HCT116 (cell line): Measurements from ENCODE around the gene MARK1. TPM values are rescaled to one million over a fixed set of nuclear protein-coding genes. Genes with fewer than 3 reads are reported as not detected.

Experiments
- ATAC-seq: fragments of 200-7000 bp; cut with Tn5 transposase; 2 replicates; pipeline ENCODE4 v1.9.1; 2020; ENCODE audit warnings: mild to moderate bottlenecking, moderate library complexity
- BruUV-seq: library from RNA; stranded (reverse); fragments of 400-500 nt; replicated peaks from 2 replicates; lab custom pipeline; 2021; lab: Mats Ljungman, UMichigan
- CTCF ChIA-PET: fragments of 300-600 bp; sonication (Branson Sonifier 250); formaldehyde crosslinking; loops from one replicate; lab custom pipeline; 2021; ENCODE audit warnings: antibody characterized with exemption; lab: Charles Lee
- POLR2A ChIA-PET: fragments of 300-600, 350-600 bp; sonication (Branson Sonifier 250); formaldehyde crosslinking; loops from one replicate; lab custom pipeline; 2021; ENCODE audit warnings: antibody characterized with exemption; lab: Charles Lee
- RAD21 ChIA-PET, 2 experiments: fragments of 300-600 bp; sonication (Branson Sonifier 250); formaldehyde crosslinking; loops; one replicate each; lab custom pipeline; 2023; ENCODE audit warnings: low total read pairs in 2 of 2; ENCODE audit not compliant: uncharacterized antibody in 2 of 2, unreplicated experiment in 2 of 2, low non-redundant PET in 1 of 2; lab: Charles Lee
- DNase-seq: peaks from one replicate; pipeline ENCODE4 v3.0.0-alpha.2; 2010; ENCODE audit warnings: low read depth, low spot score
- H2AFZ ChIP-seq: fragments of 200-600 bp; shearing (Covaris generic), sonication (generic); 2 replicates; pipeline ENCODE4 v1.6.1; 2017; ENCODE audit warnings: low read depth, mixed run types, mixed read lengths, antibody characterized with exemption, low read length; ENCODE audit not compliant: poor library complexity, severe bottlenecking
- H3K27ac ChIP-seq: 2 replicates; pipeline ENCODE4 v1.5.1; 2012; ENCODE audit warnings: low read depth, low read length
- H3K27me3 ChIP-seq: fragments of 200-600 bp; sonication (generic); 2 replicates; pipeline ENCODE4 v1.6.1; 2016; ENCODE audit warnings: mixed run types, low read length, mixed read lengths; ENCODE audit not compliant: insufficient read depth
- H3K36me3 ChIP-seq, 2 experiments: fragments of 200-500 bp in 1 of 2; fragments of 200-600 bp in 1 of 2; sonication (Bioruptor generic) in 1 of 2; sonication (generic) in 1 of 2; 2 replicates each; pipeline versions ENCODE4 v1.5.1 to v1.6.1; 2014 to 2016; ENCODE audit warnings: low read length in 2 of 2, inconsistent platforms in 1 of 2, mixed read lengths in 1 of 2, mixed run types in 1 of 2; ENCODE audit not compliant: insufficient read depth in 2 of 2, control insufficient read depth in 1 of 2
- H3K4me1 ChIP-seq, 2 experiments: fragments of 200-600 bp in 1 of 2; sonication (generic) in 1 of 2; 2 replicates each; pipeline versions ENCODE4 v1.5.1 to v1.6.1; 2012 to 2017; ENCODE audit warnings: low read length in 2 of 2, inconsistent platforms in 1 of 2, mild to moderate bottlenecking in 1 of 2, mixed read lengths in 1 of 2, mixed run types in 1 of 2, moderate library complexity in 1 of 2; ENCODE audit not compliant: insufficient read depth in 2 of 2, control insufficient read depth in 1 of 2
- H3K4me2 ChIP-seq: fragments of 200-600 bp; sonication (generic); 2 replicates; pipeline ENCODE4 v1.6.1; 2017; ENCODE audit warnings: mixed run types, low read length, mixed read lengths
- H3K4me3 ChIP-seq, 2 experiments: fragments of 200-600 bp in 1 of 2; sonication (generic) in 1 of 2; replicated peaks in 1 of 2; 2 replicates each; pipeline ENCODE4 v1.5.1; 2011 to 2016; ENCODE audit warnings: low read length in 2 of 2, control low read depth in 1 of 2, low read depth in 1 of 2, mild to moderate bottlenecking in 1 of 2, mixed read lengths in 1 of 2, mixed run types in 1 of 2
- H3K79me2 ChIP-seq: fragments of 200-600 bp; sonication (generic); 2 replicates; pipeline ENCODE4 v1.6.1; 2017; ENCODE audit warnings: mild to moderate bottlenecking, mixed run types, low read length, moderate library complexity, mixed read lengths; ENCODE audit not compliant: insufficient read depth
- H3K9ac ChIP-seq: fragments of 200-600 bp; sonication (generic); 2 replicates; pipeline ENCODE4 v1.6.1; 2016; ENCODE audit warnings: low read length, mixed read lengths
- H3K9me2 ChIP-seq: fragments of 200-600 bp; sonication (generic), shearing (Covaris generic); 2 replicates; pipeline ENCODE4 v1.6.1; 2017; ENCODE audit warnings: mixed run types, mild to moderate bottlenecking, moderate library complexity; ENCODE audit not compliant: insufficient read depth
- H3K9me3 ChIP-seq, 2 experiments: fragments of 200-500 bp in 1 of 2; fragments of 200-600 bp in 1 of 2; sonication (Bioruptor generic) in 1 of 2; sonication (generic) in 1 of 2; 2 replicates each; pipeline ENCODE4 v1.6.1; 2014 to 2017; ENCODE audit warnings: low read length in 2 of 2, mixed read lengths in 2 of 2, inconsistent platforms in 1 of 2, low read depth in 1 of 2, mild to moderate bottlenecking in 1 of 2, mixed run types in 1 of 2, moderate library complexity in 1 of 2; ENCODE audit not compliant: control insufficient read depth in 1 of 2, insufficient read depth in 1 of 2
- H4K20me1 ChIP-seq: fragments of 200-600 bp; sonication (generic), shearing (Covaris generic); 2 replicates; pipeline ENCODE4 v1.6.1; 2017; ENCODE audit warnings: mixed run types, mild to moderate bottlenecking, moderate library complexity; ENCODE audit not compliant: insufficient read depth
- ATF3 ChIP-seq: IDR thresholded peaks from 2 replicates; pipeline ENCODE4 v1.6.1; 2012
- EZH2 ChIP-seq: fragments of 200-600 bp; sonication (generic); IDR thresholded peaks from 2 replicates; pipeline ENCODE4 v1.6.1; 2017; ENCODE audit warnings: antibody characterized with exemption, mixed run types
- FOSL1 ChIP-seq: IDR thresholded peaks from 2 replicates; pipeline ENCODE4 v1.6.1; 2012; ENCODE audit warnings: low read depth
- MAX ChIP-seq: IDR thresholded peaks from 2 replicates; pipeline ENCODE4 v1.6.1; 2012
- POLR2AphosphoS5 ChIP-seq: IDR thresholded peaks from 2 replicates; pipeline ENCODE4 v1.6.1; 2011; ENCODE audit warnings: mild to moderate bottlenecking, low read depth, low read length, moderate library complexity
- SIN3A ChIP-seq: IDR thresholded peaks from 2 replicates; pipeline ENCODE4 v1.6.1; 2012; ENCODE audit warnings: low read depth
- SP1 ChIP-seq: IDR thresholded peaks from 2 replicates; pipeline ENCODE4 v1.6.1; 2012; ENCODE audit warnings: low read depth
- SRF ChIP-seq: IDR thresholded peaks from 2 replicates; pipeline ENCODE4 v1.6.1; 2012; ENCODE audit warnings: low read depth
- TCF7L2 ChIP-seq: IDR thresholded peaks from 2 replicates; pipeline ENCODE4 v1.7.0; 2011; ENCODE audit warnings: borderline replicate concordance, inconsistent platforms; ENCODE audit not compliant: insufficient read depth, insufficient read length; ENCODE audit errors: extremely low read depth
- YY1 ChIP-seq: IDR thresholded peaks from 2 replicates; pipeline ENCODE4 v1.6.1; 2011; ENCODE audit warnings: low read length, low read depth, moderate library complexity, mild to moderate bottlenecking; ENCODE audit not compliant: insufficient replicate concordance; ENCODE audit errors: extremely low read depth
- intact Hi-C: fragments of 100-400 bp; cut with micrococcal nuclease; formaldehyde crosslinking; loops from 2 replicates; pipeline ENCODE4 v1.10.0; 2022
- total RNA-seq: library from RNA; stranded (reverse); gene quantifications from one replicate; pipeline ENCODE4 v1.2.1, GENCODE V29; 2021; ENCODE audit not compliant: unreplicated experiment

The MARK1 gene
- total RNA-seq, 1 experiment from 2014 or later = 3.6 TPM

GRCh38 chr1:220695426-220695825 is 167.5 kb downstream of the MARK1 start:
- Histone ChIP-seq H3K9me2 (no peaks in the 10 kb centered on the region), H3K9ac (no peak overlapping the region), H3K27ac (no peak overlapping the region)
- BruUV-seq = no TSS peak
- TF ChIP-seq YY1 (no peak), SIN3A (no peak), TCF7L2 (no peak), ATF3 (no peak), FOSL1 (no peak), POLR2AphosphoS5 (no peak)
- TF ChIP-seq, all 23 proteins: peak for 0
- H3K27me3 ChIP-seq = no peaks in the 10 kb centered on the region
- intact Hi-C loops = no loop called here
- H3K4me3 ChIP-seq = no peak overlapping the region
- no peak overlapping the region for H3K4me2 ChIP-seq
- ATAC-seq (no peak), DNase-seq (no peak)
- H3K36me3 ChIP-seq = peaks cover 0 to 6% of the 10 kb centered on the region in 2 experiments; a peak in 2 of 4 replicates
- RAD21 ChIA-PET = no interaction called here
- H2AFZ ChIP-seq = no peak overlapping the region
- no peaks in the 10 kb centered on the region for H3K9me3 ChIP-seq
- H4K20me1 ChIP-seq = no peaks in the 10 kb centered on the region
- POLR2A ChIA-PET = interaction anchor here (0.7 kb wide), 1 partner anchor 59 kb away, joined by 3 read pairs; no protein-coding TSS in a partner anchor
- H3K4me1 ChIP-seq = peaks cover 0 to 12% of the 10 kb centered on the region in 2 experiments; a peak in 1 of 4 replicates
- CTCF ChIA-PET = no interaction called here
- no peaks in the 10 kb centered on the region for H3K79me2 ChIP-seq

- no peak overlapping the region for H3K4me2 ChIP-seq
- H3K9me2 ChIP-seq = no peaks in the 10 kb centered on the region
- TF ChIP-seq EZH2 = no peak
- TF ChIP-seq SRF = no peak
- no peak for TF ChIP-seq MAX
- no peak for TF ChIP-seq SP1
- ATAC-seq = no peak
- DNase-seq = no peak
- peaks cover 0 to 4% of the 10 kb centered on the region in 2 experiments; a peak in 2 of 4 replicates for H3K4me1 ChIP-seq
- ChIA-PET POLR2A (no interaction called here), RAD21 (no interaction called here), CTCF (interaction anchor here (1.6 kb wide), 1 partner anchor 37 kb away, joined by 6 read pairs; no protein-coding TSS in a partner anchor)
- H3K4me3 ChIP-seq = no peak overlapping the region
- H2AFZ ChIP-seq = no peak overlapping the region
- no peaks in the 10 kb centered on the region for H4K20me1 ChIP-seq
- BruUV-seq = no TSS peak
- H3K9ac ChIP-seq = no peak overlapping the region
- H3K9me3 ChIP-seq = no peaks in the 10 kb centered on the region
- H3K79me2 ChIP-seq = no peaks in the 10 kb centered on the region
- intact Hi-C loops = no loop called here
- H3K27me3 ChIP-seq = no peaks in the 10 kb centered on the region
- no peak overlapping the region for H3K27ac ChIP-seq
- H3K36me3 ChIP-seq = peaks cover 0 to 6% of the 10 kb centered on the region in 2 experiments; a peak in 2 of 4 replicates
Measured at GRCh38 chr1:220696226-220696862, 168.4 kb downstream of the MARK1 start.
